ENCODE results near the gene IL1RAPL2.

IL1RAPL2 gene

GRCh38 chrX:105463473-105463872, 897.5 kb downstream of the IL1RAPL2 start:
- H3K4me3 ChIP-seq (ENCODE audit: low read length), result no peak overlapping the region
- no peak for TF ChIP-seq CTCF (conservative IDR thresholded peaks at IDR 0.05; ENCODE audit: low read depth, low read length)
- no peak for DNase-seq (ENCODE audit: low read depth)

DNA sequence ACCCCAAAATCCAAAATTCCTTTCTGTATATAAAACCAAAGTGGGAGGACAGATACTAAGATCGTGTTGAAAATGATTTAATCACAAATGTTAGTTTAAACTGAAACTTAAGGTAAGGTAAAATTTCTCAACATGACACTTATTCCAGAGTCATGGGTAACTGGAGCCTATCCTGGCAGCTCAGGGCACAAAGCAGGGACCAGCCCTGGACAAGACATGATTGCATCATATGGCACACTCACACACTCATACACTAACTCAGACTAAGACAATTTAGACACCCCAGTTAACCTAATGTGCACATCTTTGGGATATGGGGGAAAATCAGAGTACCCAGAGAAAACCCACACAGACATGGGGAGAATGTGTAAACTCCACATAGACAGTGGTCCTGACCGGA, 898.6 kb downstream of the IL1RAPL2 start:
- TF ChIP-seq CTCF (conservative IDR thresholded peaks at IDR 0.05; ENCODE audit: low read depth, low read length), result no peak
- no peak for DNase-seq (ENCODE audit: low read depth)
- no peak overlapping the region for H3K4me3 ChIP-seq (ENCODE audit: low read length)

DNA sequence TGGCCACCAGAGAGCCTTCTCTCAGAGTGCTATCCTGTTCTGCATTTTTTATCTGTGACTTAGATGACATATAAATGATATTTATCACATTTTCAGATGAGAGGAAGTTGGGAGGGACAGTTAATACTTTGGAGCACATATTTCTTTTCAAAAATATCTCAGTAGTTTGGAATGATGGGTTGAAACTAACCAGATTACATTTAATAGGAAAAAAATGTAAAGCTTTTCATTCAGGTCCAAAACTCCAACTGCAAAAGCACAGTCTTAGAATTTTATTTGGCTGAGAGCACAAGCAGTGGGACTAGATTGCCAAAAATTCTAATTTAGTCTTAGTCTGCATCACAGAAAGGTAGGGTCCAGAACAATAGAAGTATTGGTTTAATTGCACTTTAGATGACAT, 902.7 kb downstream of the IL1RAPL2 start:
- no peak for TF ChIP-seq CTCF (conservative IDR thresholded peaks at IDR 0.05; ENCODE audit: low read depth, low read length)
- no peak for DNase-seq (ENCODE audit: low read depth)
- H3K4me3 ChIP-seq (ENCODE audit: low read length), result no peak overlapping the region

- H3K4me3 ChIP-seq (ENCODE audit: low read length), result no peak overlapping the region
- no peak for TF ChIP-seq CTCF (conservative IDR thresholded peaks at IDR 0.05; ENCODE audit: low read depth, low read length)
- no peak for DNase-seq (ENCODE audit: low read depth)
These were observed 905.6 kb downstream of the IL1RAPL2 start for GRCh38 chrX:105471597-105471996.

DNA sequence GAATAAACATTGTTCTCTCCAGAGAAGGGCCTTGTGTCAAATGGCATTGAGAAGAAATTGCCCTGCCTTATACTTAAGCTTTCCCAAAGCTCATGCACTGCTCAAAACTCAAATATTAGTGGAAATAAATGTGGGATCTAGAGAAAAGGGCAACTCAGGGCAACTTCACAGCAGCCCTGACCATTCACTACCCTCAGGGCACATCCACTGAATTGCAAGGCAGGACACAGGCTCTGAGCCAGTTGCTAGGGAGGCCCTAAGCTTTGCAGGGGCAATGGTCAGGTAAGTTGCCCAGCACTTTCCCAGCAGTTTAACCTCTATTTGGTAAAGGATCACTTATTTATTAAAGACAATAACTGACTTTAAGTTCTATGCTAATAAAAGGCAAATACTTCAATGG, 909.8 kb downstream of the IL1RAPL2 start:
- TF ChIP-seq CTCF (conservative IDR thresholded peaks at IDR 0.05; ENCODE audit: low read depth, low read length), result no peak
- no peak for DNase-seq (ENCODE audit: low read depth)
- no peak overlapping the region for H3K4me3 ChIP-seq (ENCODE audit: low read length)

DNA sequence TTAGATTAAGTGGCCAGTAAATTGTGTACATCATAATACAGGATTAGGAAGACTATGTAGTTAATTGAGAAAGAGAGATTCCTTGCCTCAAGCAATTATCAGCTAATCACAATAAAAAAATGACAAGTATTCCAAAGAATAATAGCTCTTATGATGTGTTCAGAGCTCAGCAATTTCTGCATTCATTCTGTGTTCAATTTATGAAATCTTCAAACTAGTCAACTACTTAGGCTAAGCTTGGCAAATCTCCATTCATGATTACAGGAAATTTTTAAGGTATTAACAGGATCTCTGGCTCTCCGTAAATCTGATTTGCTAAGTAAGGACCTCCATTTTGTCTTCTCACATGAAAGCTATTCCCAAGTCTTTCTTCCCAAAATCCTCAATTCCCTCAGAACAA, 911.4 kb downstream of the IL1RAPL2 start:
- TF ChIP-seq CTCF (conservative IDR thresholded peaks at IDR 0.05; ENCODE audit: low read depth, low read length), result no peak
- peak; percentile 54 for DNase-seq (ENCODE audit: low read depth)
- no peak overlapping the region for H3K4me3 ChIP-seq (ENCODE audit: low read length)

DNA sequence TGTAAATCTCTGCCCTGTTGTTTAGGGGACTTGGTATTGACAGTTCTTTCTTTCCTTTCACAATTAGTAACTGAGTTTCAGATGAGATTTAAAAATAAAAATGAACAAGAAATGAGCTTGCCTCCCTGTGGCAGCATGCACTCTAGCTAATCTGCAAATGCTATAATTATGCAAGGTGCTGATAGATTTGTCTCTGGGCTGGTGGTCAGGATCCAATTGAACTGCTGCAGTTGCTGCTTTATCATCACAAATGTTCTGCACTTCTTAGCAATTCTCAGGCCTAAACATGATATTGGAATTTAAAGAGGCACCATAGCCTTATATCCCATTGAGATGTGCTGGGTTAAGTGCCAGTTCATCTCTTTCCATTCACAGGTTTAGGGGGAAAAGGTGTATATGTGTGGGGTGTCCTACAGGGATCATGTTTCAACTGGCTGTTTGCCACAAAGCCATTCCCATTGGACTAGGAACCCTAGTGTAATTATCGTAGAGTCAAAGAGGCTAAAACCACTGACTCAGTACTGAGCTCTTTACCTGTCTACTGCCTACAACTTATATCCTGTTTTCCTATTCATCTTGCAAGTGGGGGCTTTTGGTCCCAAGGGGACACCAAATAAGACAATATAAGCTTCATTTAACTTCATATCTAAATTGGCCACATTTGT, 914.8 kb downstream of the IL1RAPL2 start:
- no peak for TF ChIP-seq CTCF (conservative IDR thresholded peaks at IDR 0.05; ENCODE audit: low read depth, low read length)
- DNase-seq (ENCODE audit: low read depth), result no peak

More for the DNA sequence above, 914.8 kb downstream of the IL1RAPL2 start:
- H3K4me3 ChIP-seq (ENCODE audit: low read length), result no peak overlapping the region

Measured in retinal pigment epithelial cell (primary cell).